ENCODE measurements around the gene CHD8.
"Not testable (repeated sequence)": the region's sequence is repeated elsewhere in the genome, so short reads cannot be mapped to it uniquely, and the experiment has no call there.

The CHD8 gene

DNA sequence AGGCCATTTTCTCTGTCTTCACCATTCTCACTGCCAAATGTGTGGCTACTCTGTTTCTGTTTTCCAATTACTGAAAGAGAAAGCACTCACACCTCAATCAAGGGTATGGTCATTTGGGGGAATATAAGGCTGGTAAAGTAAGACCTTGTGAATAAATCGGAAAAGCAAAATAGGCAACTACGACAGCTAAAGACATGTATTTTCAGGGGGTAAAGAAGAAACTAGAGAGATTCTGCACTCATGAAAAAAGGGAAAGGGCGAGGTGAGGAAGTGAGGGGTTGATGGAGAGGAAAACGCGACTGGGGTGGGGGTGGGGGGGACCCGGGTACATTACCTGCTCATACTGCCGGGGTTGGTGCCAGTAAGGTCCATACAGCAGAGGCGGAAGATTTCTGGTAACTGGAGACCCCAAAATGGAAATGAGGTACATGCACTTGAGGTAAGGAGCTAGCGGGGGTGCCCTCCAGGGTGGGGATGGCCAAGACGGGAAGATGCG is 19.3 kb downstream of the CHD8 start:
- no peak for DNase-seq (ENCODE audit: low read depth)

- DNase-seq (ENCODE audit: low read depth), result no peak
These were observed 24.8 kb downstream of the CHD8 start for GRCh38 chr14:21431126-21431525.

DNA sequence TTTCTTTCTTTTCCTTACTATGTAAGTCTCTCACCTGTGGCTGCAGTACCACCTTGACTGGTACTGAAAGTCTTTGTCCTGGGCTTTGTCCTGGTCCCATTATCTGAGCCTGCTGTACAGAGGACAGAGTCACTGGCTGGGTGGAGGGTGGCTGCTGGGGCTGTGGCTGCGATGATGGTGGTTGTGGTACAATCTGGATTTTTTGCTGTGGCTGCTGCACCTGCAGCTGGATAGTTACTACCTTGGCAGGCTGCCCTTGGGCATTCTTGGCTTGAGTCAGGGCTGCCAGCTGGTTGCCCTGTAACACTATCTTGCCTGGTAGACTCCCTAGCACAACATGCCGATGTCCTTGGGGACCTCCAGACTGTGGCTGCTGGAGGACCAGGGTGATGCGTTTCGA is 27.0 kb downstream of the CHD8 start:
- no peak for DNase-seq (ENCODE audit: low read depth)

GRCh38 chr14:21426692-21427091 is 29.2 kb downstream of the CHD8 start:
- no peak for DNase-seq (ENCODE audit: low read depth)

- no peak for DNase-seq (ENCODE audit: low read depth)
These were observed 36.4 kb downstream of the CHD8 start for GRCh38 chr14:21419528-21419927.

DNA sequence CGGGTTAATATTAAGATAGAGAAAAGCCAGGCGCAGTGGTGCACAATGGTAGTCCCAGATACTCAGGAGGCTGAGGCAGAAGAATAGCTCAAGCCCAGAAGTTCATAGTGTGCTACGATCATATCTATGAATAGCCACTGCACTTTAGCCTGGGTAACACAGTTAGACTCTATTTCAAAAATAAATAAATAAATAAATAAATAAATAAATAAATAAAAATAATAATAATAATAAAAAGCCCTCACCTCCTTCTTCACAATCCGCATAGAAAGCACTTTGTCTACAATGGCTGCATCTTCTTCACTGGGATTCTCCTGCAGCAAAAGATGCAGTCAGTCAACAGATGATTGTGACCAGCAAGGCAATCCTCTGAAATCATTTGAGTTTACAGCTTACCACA is 40.6 kb downstream of the CHD8 start:
- no peak for DNase-seq (ENCODE audit: low read depth)

DNA sequence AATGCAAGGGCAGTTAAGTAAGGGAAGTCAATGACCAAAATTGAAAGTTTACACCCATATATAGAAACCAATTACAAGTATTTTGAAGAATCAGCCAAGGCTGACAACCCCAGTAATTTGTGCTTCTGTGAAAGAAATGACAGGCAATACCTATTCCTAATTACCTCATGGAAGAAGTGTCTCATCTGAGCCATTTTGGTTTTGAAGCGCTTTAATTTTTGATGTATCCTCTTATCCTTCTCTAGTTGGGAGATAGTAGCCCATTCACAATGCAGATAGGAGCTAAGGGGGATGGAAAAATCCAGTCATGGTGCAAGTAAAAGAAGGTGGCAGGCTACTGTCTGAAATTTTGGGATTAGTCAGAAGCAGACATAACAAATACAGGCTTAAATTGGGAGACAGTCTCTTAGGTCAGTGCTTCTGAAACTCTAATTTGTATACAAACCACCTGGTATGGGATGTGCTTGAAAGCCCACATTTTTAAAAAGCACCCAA is 41.7 kb downstream of the CHD8 start:
- DNase-seq (ENCODE audit: low read depth), result no peak

GRCh38 chr14:21408147-21408546 is 47.8 kb downstream of the CHD8 start:
- DNase-seq (ENCODE audit: low read depth), result no peak

- no peak for DNase-seq (ENCODE audit: low read depth)
These were observed 49.7 kb downstream of the CHD8 start for GRCh38 chr14:21406213-21406612.

DNA sequence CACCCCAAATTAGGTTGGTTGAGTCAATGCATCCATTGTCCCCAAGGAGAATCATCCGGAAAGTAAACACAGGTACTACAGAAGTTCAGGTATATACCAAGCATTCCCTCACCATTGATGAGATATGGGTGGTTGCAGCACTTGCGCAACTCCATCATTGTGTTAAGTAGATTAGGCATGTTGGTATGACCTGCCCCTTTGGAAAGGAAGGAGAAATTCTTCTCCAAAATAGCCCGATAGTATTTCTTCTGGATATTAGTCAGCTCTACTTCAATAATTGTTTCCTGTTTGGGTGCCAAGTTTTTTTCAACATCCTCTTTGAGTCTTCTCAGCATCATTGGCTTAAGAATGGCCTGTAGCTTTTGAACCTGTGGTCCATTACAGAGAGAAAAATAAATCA is 50.8 kb downstream of the CHD8 start:
- DNase-seq (ENCODE audit: low read depth), result no peak

- no peak for DNase-seq (ENCODE audit: low read depth)
These were observed 56.5 kb downstream of the CHD8 start for GRCh38 chr14:21399311-21399870.

GRCh38 chr14:21398901-21399300 is 57.0 kb downstream of the CHD8 start:
- DNase-seq (ENCODE audit: low read depth), result no peak

GRCh38 chr14:21395450-21395849 is 60.5 kb downstream of the CHD8 start:
- no peak for DNase-seq (ENCODE audit: low read depth)

DNA sequence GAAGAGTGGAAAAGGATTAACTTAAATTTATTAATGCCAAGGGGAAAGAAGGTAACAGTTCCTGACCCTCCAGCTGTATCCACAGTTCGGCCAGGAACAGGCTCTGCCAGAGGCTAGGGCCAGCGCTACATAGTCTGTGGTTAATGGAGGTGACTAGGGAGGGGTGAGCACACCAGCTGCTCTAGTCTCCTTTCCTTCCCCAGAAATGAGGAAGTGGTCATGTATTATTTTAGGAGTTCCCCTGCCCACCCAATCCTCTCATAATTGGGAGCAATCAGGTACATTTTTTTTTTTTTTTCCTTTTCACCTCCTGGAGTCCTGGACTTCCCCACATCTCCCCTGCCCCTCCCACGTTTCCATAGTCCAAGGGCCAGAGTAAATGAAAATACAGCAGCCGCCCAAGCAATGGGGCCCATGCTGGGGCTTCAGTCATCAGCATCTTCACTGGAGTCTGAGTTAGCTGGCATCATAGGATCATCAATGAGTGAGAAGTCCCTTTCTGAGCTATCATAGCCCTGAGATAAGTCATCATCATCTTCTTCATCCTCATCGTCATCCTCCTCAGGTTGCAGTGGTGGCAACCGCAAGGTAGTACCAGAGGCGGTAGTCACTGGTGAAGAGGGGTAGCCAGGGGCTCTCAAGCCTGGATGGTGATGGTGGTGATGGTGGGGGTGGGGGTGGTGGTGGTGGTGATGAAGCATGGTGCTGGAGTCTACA is 70.6 kb downstream of the CHD8 start:
- DNase-seq (ENCODE audit: low read depth), result no peak

DNA sequence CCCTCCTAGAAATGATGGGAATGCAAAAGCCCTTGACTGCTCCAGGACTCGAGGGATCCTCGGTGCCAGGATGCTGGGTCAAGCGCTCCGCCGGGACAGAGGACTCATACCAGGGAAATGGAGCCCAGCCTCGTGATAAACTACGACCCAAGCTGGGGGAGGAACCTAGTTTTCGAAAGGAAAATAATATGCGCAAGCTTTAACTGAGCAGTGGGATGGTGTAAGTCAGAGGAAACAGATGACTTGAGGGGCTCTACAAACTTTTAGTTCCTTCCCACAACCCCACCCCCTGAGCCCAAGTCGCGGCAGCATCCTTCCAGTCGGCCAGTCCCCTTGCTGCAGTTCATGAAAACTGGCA is 71.5 kb downstream of the CHD8 start:
- DNase-seq (ENCODE audit: low read depth), result no peak

- DNase-seq (ENCODE audit: low read depth), result peak; percentile 89
These were observed 72.0 kb downstream of the CHD8 start, which contains the start of gene SUPT16H for GRCh38 chr14:21383848-21384493. SUPT16H (minus strand) TSS chr14:21384019; CDS start chr14:21383927, 92 bp downstream.

GRCh38 chr14:21382886-21383847 is 72.8 kb downstream of the CHD8 start:
- peak; percentile 24 for DNase-seq (ENCODE audit: low read depth)

DNA sequence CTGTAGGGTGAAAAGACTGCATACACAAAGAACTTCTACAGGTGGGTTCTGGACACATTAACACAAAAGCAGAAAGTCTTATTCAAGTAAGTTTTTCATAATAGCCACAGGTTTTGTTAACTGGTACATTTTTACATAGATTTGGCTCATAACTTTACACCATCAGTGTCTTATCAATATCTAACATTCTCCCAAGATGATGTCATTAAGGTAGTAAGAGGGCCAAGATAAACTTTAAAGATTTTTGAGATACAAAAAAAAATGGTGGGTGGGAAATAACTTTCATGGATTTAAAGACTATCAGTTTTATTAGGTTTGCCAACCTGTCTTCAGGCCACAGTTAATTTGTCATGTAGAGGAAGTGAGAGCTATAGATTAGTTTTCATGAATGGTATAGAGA is 73.8 kb downstream of the CHD8 start:
- no peak for DNase-seq (ENCODE audit: low read depth)

GRCh38 chr14:21379338-21379737 is 76.6 kb downstream of the CHD8 start:
- no peak for DNase-seq (ENCODE audit: low read depth)

- no peak for DNase-seq (ENCODE audit: low read depth)
These were observed 81.9 kb downstream of the CHD8 start for GRCh38 chr14:21373980-21374379.

- DNase-seq (ENCODE audit: low read depth), result not testable (repeated sequence)
These were observed 83.1 kb downstream of the CHD8 start for GRCh38 chr14:21372814-21373213.
